Right atrium auricular region (tissue), 2 donors: ENCODE measurements around the gene AEN. TPM values are rescaled to one million over a fixed set of nuclear protein-coding genes. Genes with fewer than 3 reads are reported as not detected.

Experiments used
- DNase-seq: peaks from one replicate; pipeline ENCODE4 v3.0.0-alpha.2; 2019; ENCODE audit warnings: low spot score
- H3K27ac ChIP-seq, 2 donors: fragments of 200-600 bp; sonication (generic); 1 replicate in 1 of 2; 2 replicates in 1 of 2; pipeline ENCODE4 v1.5.1; 2016 to 2019
- H3K27me3 ChIP-seq, 2 donors: fragments of 200-600 bp; sonication (generic); one replicate each; pipeline versions ENCODE4 v1.5.1 to v1.6.0; 2017 to 2019
- H3K36me3 ChIP-seq: fragments of 200-600 bp; sonication (generic); one replicate; pipeline ENCODE4 v1.5.1; 2016
- H3K4me1 ChIP-seq, 2 donors: fragments of 200-600 bp; sonication (generic); one replicate each; pipeline versions ENCODE4 v1.5.1 to v1.6.0; 2017 to 2019
- H3K4me3 ChIP-seq, 2 donors: fragments of 200-600 bp; sonication (generic); 1 replicate in 1 of 2; 2 replicates in 1 of 2; pipeline ENCODE4 v1.5.1; 2017 to 2019; ENCODE audit warnings: mild to moderate bottlenecking in 1 of 2, moderate library complexity in 1 of 2
- H3K9me3 ChIP-seq, 2 donors: fragments of 200-600 bp; sonication (generic); one replicate each; pipeline ENCODE4 v1.5.1; 2019
- total RNA-seq, 2 donors: library from RNA; depleted of rRNA; stranded (reverse); fragments of >200 nt; gene quantifications; one replicate each; pipeline ENCODE4 v1.1.0, GENCODE V29; 2016
- TF ChIP-seq, protein P1 (sequence below), 2 donors: fragments of 200-600 bp; sonication (generic); IDR thresholded peaks; one replicate each; pipeline ENCODE4 v1.5.1; 2019; ENCODE audit warnings: antibody characterized with exemption in 2 of 2

Gene AEN
- total RNA-seq, 2 donors from 2014 or later = 5.1 to 8.0 TPM

DNA sequence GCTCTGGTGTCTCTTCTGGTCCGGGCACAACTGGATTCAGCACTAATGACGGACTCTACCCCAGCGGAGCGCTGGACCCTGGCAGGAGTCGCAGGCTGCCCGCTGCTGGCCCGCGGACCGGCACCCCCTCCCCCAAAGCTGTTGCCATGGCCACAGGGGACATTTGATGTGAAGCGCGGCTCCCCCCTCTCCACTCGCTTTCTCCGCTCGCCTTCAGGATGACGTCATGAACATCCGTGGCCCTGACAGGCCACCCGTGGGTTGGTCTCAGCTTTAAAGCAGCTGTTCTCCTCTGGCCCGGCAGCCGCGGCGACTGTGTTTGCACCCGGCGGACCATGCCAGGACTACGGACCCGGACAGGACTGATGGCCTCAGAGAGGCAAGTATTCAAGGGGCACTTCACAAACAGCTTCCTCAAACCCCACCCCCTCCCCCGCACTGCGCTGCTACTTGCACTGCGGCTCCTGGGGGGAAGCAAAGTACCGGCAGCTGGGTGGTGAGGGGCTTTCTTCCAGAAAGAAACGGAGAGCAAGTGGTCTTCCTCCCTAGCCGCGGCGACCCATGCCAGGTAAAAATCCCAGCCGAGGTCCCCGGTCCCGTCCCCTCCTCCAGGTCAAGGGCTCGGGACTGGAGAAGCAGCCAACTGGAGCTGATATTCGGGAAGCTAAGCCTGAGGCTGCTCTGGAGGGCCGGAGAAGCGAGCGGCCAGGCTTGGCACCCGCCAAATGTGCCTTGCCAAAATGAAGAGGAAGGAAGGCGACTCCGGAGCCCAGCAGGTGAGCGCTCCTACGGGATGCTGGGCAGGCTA is 16.6 kb upstream of the AEN start:
- no peak for DNase-seq
- H3K4me1 ChIP-seq = peaks cover 0 to 22% of the 10 kb centered on the region in 2 donors
- peak overlapping the region in 1 of 2 donors; percentile 9 for H3K4me3 ChIP-seq
- H3K27ac ChIP-seq = no peak overlapping the region
- H3K27me3 ChIP-seq = peaks cover 11 to 17% of the 10 kb centered on the region in 2 donors
- TF ChIP-seq, protein P1, sequence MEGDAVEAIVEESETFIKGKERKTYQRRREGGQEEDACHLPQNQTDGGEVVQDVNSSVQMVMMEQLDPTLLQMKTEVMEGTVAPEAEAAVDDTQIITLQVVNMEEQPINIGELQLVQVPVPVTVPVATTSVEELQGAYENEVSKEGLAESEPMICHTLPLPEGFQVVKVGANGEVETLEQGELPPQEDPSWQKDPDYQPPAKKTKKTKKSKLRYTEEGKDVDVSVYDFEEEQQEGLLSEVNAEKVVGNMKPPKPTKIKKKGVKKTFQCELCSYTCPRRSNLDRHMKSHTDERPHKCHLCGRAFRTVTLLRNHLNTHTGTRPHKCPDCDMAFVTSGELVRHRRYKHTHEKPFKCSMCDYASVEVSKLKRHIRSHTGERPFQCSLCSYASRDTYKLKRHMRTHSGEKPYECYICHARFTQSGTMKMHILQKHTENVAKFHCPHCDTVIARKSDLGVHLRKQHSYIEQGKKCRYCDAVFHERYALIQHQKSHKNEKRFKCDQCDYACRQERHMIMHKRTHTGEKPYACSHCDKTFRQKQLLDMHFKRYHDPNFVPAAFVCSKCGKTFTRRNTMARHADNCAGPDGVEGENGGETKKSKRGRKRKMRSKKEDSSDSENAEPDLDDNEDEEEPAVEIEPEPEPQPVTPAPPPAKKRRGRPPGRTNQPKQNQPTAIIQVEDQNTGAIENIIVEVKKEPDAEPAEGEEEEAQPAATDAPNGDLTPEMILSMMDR (IDR thresholded peaks at IDR 0.05) = no peak
- no peaks in the 10 kb centered on the region for H3K36me3 ChIP-seq
- no peaks in the 10 kb centered on the region for H3K9me3 ChIP-seq

DNA sequence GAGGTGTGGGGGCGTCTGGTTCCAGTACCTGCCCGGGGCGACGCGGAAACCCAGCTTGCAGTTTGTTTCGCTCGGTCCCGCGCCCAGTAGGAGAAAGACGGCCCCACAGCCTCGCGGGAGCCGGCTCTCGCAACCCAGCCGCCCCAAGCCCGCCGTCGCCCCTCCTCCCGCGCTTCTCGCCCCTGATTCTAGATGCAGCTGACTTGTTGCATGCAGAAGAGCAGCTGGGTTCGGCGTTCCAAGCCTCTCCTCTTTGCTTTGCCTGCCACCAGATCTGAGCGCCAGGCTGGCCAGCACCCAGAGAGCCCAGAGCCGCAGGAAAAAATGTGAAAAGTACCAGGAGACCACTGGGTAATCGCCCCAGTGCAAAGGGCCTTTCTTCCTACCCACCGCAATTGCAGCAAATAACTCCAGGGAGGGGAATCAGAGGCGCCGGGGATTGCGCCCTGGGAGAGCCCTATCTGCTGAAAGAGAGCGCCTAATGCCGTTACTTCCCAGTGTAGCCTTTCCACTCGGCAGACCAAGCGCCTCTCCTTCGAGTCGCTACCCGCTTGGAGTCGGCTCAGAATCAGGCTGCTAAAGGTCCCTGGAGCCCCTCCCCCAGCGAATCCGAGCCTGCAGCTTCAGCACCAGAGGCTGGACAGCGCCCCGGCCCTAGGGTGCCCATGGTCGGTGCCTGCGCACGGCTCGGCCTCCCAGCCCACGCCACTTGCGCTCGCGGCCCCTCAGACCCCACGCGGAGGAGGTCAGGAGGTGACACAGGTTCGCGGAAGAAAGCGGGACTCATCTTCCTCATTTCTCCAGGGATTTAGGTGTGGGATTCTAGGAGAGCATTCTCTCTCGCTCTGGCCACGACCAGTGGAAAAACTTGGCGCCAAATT is 15.7 kb upstream of the AEN start:
- peaks cover 11 to 17% of the 10 kb centered on the region in 2 donors for H3K27me3 ChIP-seq
- no peak for DNase-seq

DNA sequence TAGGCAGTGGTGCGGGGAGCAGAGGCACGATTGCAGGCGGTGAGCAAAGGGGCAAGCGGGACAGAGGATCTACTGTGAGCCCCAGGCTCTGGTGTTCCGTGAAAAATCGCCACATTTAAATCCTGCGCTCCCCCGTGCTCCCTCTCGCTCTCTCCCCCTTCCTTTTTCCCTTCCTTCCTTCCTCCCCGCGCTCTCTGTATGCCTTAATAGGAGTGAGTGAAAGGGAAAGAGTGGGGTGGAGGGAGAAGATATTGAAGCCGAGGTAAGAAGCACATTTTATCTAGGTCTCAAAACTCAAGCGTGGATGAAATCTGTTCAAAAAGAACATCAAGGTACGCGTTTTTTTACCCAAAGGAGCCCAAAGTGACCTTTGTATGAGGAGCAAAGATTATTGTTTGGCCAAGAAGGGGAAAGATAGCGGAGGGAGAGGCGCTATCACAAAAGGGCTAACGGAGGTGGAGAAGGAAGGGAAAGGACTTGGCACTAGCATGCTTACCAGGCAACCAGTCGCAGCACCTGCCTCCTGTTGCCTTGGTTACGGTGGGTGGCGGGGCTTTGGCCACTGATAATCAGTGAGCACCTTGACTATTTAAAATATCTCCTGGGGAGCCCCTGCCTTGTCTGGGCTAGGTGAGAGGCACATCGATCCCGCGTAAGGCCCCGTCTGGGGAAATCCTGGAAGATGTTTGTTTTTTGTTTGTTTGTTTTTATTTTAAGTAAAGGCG is 14.9 kb upstream of the AEN start:
- DNase-seq = no peak
- no peaks in the 10 kb centered on the region for H3K9me3 ChIP-seq
- peaks cover 11 to 17% of the 10 kb centered on the region in 2 donors for H3K27me3 ChIP-seq

More for the DNA sequence above, 15.7 kb upstream of the AEN start:
- TF ChIP-seq, protein P1 (IDR thresholded peaks at IDR 0.05) = no peak
- no peak overlapping the region for H3K4me3 ChIP-seq
- peaks cover 0 to 22% of the 10 kb centered on the region in 2 donors for H3K4me1 ChIP-seq
- no peak overlapping the region for H3K27ac ChIP-seq
- H3K9me3 ChIP-seq = no peaks in the 10 kb centered on the region
- no peaks in the 10 kb centered on the region for H3K36me3 ChIP-seq

DNA sequence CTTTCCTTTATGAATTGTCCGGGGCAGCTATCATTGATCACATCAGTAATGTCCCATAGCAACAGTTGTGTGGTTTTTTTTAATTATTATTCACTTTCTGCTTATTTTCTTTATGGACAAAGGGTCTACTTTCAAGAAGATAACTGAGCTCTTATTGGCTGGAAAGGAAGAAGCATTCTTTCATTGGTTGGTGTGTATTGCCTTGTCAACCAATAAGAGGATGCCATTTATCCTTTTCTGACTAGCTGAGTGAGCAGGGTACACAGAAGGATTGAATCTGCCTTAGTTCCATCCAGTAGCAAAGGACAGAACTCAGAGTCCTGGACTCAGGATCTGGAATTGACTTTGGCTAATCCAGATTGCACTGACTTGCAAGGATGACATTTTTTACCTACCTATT is 13.2 kb upstream of the AEN start:
- no peak for DNase-seq

More for the DNA sequence above, 14.9 kb upstream of the AEN start:
- Histone ChIP-seq H3K4me3 (no peak overlapping the region), H3K36me3 (no peaks in the 10 kb centered on the region), H3K27ac (no peak overlapping the region), H3K4me1 (peaks cover 0 to 22% of the 10 kb centered on the region in 2 donors)
- TF ChIP-seq, protein P1 (IDR thresholded peaks at IDR 0.05) = no peak

More for the DNA sequence above, 13.2 kb upstream of the AEN start:
- TF ChIP-seq, protein P1 (IDR thresholded peaks at IDR 0.05) = no peak
- Histone ChIP-seq H3K27me3 (peaks cover 11 to 17% of the 10 kb centered on the region in 2 donors), H3K4me1 (peaks cover 0 to 22% of the 10 kb centered on the region in 2 donors), H3K4me3 (no peak overlapping the region), H3K36me3 (no peaks in the 10 kb centered on the region), H3K27ac (no peak overlapping the region), H3K9me3 (no peaks in the 10 kb centered on the region)
